NCI-H524 treated with DMSO at 0.1 percent for 48 hours (cell line): ENCODE data around the gene EPC1.
"Not testable (repeated sequence)": the region's sequence is repeated elsewhere in the genome, so short reads cannot be mapped to it uniquely, and the experiment has no call there.

Source experiments
- DNase-seq: peaks from one replicate; lab custom pipeline; 2025; lab: John Stamatoyannopoulos, UW

The EPC1 gene

DNA sequence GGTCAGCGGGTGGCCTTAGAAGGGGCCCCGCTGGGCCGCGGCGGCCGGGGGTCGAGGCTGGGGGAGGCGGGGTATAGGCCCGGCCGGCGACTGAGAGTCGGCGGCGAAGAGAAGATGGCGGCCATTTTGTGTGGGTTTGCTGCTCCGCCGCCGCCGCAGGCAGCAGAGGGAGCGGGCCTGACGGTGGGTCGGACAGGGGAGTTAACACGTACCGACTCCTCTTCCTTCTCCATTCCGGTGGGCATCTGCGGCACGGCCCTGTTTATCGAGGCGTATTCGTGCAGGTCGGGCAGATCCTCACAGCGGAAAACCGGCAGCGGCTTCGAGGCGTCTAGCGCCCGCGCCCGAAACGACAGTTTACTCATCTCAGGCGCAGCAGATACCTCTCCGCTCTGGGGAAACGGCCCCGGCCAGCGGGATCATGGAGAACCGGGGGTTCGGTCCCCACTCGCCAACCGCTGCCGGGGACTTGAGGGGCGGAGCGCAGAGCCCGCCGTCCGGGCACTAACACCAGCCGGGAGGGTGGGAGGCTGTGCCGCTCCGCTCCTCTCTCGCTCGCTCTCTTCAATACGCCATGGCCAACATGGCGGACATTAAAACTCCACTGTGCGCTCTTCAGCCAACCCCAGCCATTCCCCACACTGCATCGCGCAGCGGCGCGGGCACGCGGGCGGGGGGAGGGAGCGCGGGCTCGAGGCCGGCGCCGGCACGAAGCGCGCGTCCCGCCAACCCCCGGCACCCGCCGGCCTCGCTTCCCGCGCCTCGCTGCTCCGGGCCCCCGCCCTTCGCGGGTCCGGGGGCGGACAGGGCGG is at the start of gene EPC1:
EPC1 (minus strand) TSS at position 608 of the 812 bp plus-strand sequence; CDS start at position 365, 243 bp downstream.
- DNase-seq, result no peak

GRCh38 chr10:32393911-32394310 is 47.0 kb upstream of the EPC1 start:
- DNase-seq, result no peak

GRCh38 chr10:32392284-32392683 is 45.3 kb upstream of the EPC1 start:
- DNase-seq, result not testable (repeated sequence)

DNA sequence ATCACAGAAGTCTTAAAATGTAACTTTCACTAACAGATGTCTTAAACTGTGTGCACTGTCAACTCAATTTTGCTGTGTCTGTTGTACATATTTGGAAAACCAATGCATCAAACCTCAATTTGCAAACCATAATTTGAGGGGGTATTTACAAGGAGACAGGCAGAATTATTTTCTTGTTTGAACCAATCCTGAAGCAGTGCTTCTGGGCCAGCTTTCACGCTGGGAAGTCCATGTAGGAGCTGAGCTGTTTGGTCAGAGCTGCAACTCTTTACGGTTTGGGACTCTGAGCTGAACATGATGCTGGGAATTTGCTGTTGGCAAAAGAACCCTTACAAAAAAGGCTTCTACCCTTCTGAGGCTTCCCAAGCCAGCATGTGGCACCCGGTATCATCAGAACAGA is 43.2 kb upstream of the EPC1 start:
- no peak for DNase-seq

DNA sequence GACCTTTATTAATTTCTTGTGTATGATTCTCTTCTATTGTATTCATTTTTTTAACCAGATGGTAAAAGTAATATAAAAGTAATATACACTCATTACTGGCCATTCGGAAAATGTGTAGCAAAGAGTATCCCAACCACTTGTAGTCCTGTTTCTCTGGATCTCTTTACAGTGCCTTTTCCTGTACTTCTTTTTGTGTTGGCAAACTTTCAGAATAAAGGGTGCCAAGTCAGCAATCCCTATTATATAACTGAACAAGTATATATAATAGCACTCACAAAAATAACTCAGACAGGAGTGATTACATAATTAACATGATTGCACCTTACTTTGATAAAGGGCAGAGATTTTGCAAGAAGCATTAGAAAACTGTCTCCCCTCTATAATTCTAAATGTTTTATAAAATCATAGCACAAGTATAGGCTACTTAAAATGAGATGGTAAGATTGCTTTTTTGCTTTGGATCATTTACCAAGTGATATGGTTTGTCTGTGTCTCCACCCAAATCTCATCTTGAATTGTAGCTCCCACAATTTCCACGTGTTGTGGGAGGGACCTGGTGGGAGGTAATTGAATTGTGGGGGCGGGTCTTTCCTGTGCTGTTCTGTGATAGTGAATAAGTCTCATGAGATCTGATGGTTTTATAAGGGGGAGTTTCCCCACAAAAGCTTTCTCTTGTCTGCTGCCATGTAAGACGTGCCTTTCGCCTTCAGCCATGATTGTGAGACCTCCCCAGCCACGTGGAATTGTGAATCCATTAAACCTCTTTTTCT is 41.5 kb upstream of the EPC1 start:
- DNase-seq, result no peak

DNA sequence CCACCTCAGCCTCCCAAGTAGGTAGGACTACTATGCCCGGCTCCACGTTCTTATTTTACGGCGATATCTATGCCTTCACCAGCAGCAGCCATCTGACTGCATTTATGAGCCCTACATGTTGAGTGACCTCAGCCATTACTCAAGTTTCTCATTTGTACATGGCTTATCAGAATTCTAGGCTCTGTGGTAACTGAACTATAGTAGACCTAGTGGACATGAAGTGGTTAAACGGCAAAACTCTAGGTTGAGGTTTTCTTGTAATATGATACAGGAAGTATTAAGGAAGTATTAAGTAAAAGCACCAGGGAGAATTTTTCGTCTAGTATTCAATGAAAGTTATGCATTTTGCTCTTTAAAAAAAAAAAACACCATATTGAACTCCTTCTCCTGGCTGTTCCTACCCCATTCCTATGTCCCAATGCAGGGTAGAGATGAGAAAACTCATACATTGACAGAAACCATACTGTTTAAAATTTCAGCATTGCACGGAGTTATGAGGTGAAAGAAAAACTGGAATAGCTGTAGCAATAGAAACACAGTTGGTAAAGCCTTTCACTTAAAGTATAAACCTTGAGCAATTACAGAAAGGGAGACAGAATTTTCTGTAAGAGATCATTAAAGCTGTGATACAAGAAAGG is 39.8 kb upstream of the EPC1 start:
- no peak for DNase-seq

GRCh38 chr10:32384171-32384570 is 37.2 kb upstream of the EPC1 start:
- no peak for DNase-seq

GRCh38 chr10:32381165-32381564 is 34.2 kb upstream of the EPC1 start:
- no peak for DNase-seq

DNA sequence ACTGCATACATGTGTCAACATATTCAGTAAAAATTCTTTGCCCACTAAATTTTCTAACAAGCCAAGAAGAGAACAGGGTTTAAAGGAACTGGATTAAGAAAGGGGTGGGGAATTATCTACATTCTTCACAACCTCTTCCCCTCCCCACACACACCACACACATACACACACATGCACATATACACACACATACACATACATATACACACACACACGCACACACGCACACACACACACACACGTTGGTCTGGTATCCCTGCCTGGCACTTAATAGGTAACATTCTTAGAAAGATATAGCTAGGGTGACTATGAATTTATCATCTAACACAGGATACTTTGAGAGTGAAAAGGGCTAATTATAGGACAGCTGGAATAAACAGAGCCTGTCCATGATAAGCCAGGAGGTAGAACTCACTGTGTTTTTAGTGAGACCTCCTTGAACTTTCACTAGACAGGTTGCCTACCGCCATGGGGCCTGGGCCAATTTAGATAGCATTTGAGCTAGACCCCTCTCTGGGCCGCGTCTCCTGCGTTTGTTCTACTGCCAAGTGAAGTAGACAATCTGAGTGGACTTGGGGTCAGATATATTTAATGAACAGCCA is 33.1 kb upstream of the EPC1 start:
- DNase-seq, result no peak

- no peak for DNase-seq
Measured at GRCh38 chr10:32379318-32379949, 32.5 kb upstream of the EPC1 start.

DNA sequence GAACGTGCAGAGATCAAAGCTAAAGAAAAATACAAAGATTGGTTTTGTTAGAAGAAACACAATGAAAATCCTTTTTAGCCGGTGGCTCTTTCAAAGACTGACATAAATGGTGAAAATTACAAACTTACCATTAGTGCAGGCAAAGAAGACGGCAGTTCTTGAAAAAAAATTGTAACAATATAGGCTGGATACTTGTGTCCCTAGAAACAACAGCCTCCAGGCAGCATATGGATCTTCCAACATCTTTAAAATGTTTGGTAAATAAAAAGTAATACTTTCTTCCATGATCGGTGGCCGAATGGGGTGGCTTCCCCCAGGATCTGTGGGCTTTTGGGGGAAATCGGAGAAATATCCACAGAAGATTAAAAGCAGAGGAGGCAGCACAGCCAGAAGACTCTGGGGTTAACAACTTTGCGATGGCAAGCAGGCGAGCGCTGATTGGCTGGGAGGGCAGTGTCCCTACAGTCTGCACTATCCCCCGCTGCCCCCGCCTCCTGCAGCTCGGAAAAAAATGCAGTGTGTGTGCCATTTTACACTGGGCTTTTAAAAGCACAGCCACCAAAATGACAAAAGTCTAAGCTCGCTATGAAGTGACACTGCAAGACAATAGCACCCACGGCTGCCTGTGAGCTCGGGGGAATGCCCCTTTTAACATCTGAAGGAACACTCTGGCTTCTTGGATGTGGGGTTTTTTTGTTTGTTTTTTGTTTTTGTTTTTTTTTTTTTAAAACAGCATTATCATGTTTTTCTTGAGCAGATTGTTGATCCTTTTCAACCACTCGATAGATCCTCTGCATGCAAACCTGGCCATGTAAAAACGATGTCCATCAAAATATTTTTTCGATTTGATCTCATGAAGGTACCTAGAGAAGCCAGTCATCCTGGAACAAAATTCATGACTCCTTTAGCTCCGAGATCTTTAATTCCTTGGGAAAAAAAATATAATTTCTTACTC is 31.7 kb upstream of the EPC1 start:
- DNase-seq, result peak; percentile 59

GRCh38 chr10:32377458-32378259 is 30.7 kb upstream of the EPC1 start:
- no peak for DNase-seq

DNA sequence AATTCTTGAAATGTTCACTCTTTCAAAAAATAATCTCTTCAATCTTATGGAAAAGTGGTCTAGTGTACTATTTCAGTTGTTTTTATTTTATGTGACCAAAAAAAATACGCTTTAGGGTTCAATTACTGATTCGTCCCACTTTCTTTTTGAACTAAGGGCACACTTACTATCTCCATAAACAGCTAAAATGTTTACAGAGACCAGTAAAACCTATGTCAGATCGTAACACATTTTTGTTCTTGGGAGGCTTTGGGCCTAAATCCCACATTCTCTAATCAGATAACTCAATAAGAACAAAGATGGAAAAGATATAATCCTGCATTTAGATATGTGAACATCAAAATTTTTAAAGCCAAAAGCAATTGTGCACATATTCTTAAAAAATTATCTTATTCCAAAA is 29.8 kb upstream of the EPC1 start:
- no peak for DNase-seq

DNA sequence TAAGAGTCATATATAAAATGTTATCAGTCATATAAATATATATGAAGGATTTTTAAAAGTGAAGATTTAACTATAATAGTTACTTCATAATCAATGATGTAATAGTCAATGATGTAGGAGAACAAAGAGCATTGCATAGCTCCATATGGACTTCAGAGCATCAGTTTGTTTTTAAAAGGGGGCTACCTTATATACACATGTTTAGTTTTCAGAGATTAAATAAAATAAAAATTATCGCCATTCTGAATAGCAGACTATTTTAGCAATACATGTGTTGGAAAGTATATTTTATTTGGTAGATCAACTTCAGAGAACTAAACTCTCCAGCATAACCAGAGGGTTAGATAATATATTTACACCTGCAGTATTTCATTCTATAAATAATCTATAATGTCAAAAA is 29.1 kb upstream of the EPC1 start:
- no peak for DNase-seq

- DNase-seq, result no peak
Measured at GRCh38 chr10:32375631-32376030, 28.7 kb upstream of the EPC1 start.

DNA sequence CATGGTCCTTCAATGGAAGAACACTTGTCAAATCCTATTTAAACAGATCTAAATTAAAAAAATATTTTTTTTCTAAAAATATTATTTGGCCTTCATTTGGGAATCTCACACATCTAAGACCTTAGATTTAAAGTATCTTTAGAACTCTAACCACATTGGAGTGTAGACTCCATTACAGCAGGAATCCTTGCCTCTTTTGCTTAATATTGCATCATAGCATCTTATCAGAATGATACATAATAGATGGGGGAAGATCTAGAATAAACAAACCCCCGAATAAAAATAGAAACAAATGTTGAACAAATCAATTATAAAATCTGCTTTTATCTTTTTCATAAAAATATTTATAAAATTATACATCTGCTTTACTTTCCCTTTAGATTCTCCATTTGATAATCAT is 27.6 kb upstream of the EPC1 start:
- no peak for DNase-seq

DNA sequence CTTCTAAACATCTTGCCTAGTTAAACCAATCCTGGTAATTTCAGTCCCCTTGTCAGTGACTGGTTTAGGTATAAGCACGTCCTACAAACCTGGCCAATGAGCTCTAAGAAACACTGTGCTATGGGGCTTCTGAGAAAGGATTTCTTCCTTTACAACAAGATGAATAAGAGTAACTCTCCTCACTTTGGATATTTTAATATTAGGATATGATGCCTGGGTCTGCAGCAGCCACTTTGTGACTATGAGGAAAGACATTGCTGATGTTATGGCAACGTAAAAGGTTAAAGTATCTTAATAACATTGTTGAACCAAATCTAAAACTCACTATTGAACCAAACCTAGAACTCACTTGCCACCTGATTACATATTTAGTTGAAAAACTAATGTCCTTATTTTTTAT is 26.5 kb upstream of the EPC1 start:
- DNase-seq, result no peak

- DNase-seq, result no peak
Measured at GRCh38 chr10:32373031-32373430, 26.1 kb upstream of the EPC1 start.

DNA sequence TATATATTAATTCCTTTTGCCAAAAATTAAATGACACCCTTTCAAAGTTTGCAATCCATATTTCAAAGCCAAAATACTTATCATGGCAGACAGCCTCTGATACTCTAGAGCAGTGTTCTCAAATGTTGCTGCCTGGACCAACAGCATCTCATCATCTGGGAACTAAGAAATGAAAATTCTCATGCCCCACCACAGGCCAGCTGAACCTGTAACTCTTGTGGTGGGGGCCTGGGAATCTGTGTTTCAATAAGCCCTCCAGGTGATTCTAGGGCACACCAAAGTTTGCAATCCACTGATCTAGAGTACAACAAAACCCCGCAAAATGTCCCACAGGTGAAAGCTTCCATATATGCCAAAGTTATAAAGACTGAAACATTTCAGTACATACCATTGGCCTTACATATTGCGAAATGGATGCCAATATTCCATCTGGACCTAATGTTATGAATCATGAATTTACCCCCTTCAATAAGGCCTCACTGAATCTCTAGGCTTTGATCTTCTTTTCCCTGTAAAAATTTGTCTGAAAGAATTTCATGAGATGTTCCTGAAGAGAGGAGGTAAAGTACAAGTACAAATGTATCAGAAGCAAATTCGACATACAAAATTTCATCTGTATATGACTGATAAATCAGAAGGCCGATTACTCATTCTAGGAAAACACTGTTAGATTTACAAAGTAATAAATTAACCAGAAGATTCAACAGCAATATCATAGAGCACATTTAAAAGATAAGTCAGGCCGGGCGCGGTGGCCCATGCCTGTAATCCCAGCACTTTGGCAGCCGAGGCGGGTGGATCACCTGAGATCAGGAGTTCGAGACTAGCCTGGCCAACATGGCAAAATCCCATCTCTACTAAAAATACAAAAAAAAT is 25.3 kb upstream of the EPC1 start:
- DNase-seq, result no peak
